Panc1 (cell line): Measurements from ENCODE around the gene STIP1. TPM values are rescaled to one million over a fixed set of nuclear protein-coding genes. Genes with fewer than 3 reads are reported as not detected.

Experiments
- ATAC-seq: fragments of 200-7000 bp; cut with Tn5 transposase; 2 replicates; pipeline ENCODE4 v1.9.1; 2020; ENCODE audit warnings: mild to moderate bottlenecking, moderate library complexity
- BruUV-seq: library from RNA; stranded (reverse); fragments of 400-500 nt; replicated peaks from 2 replicates; lab custom pipeline; 2021; lab: Mats Ljungman, UMichigan
- CTCF ChIA-PET: fragments of 300-600 bp; sonication (Branson Sonifier 250); formaldehyde crosslinking; loops from one replicate; lab custom pipeline; 2022; ENCODE audit warnings: antibody characterized with exemption; lab: Charles Lee
- POLR2A ChIA-PET: fragments of 300-600 bp; sonication (Branson Sonifier 250); formaldehyde crosslinking; loops from one replicate; lab custom pipeline; 2022; ENCODE audit warnings: antibody characterized with exemption; lab: Charles Lee
- DNase-seq: peaks from one replicate; pipeline ENCODE4 v3.0.0-alpha.2; 2010; ENCODE audit warnings: low read depth, low spot score
- H3K27ac ChIP-seq: 2 replicates; pipeline ENCODE4 v1.5.1; 2011; ENCODE audit warnings: mild to moderate bottlenecking, low read length, inconsistent platforms
- H3K27me3 ChIP-seq: fragments of 200-500 bp; sonication (Bioruptor generic); 2 replicates; pipeline ENCODE4 v1.6.0; 2014; ENCODE audit warnings: low read length, inconsistent platforms; ENCODE audit not compliant: control insufficient read depth, insufficient read depth
- H3K36me3 ChIP-seq: fragments of 200-500 bp; sonication (Bioruptor generic); 2 replicates; pipeline ENCODE4 v1.5.1; 2014; ENCODE audit warnings: inconsistent platforms, mild to moderate bottlenecking, low read length, moderate library complexity; ENCODE audit not compliant: control insufficient read depth, insufficient read depth
- H3K4me1 ChIP-seq: 2 replicates; pipeline ENCODE4 v1.5.1; 2011; ENCODE audit warnings: inconsistent platforms, mild to moderate bottlenecking, low read length, moderate library complexity; ENCODE audit not compliant: control insufficient read depth, insufficient read depth
- H3K4me3 ChIP-seq, 2 experiments: 2 replicates each; pipeline ENCODE4 v1.5.1; 2011 to 2012; ENCODE audit warnings: low read depth in 2 of 2, low read length in 2 of 2, mild to moderate bottlenecking in 2 of 2, inconsistent platforms in 1 of 2, moderate library complexity in 1 of 2
- H3K9me3 ChIP-seq: fragments of 200-500 bp; sonication (Bioruptor generic); 2 replicates; pipeline ENCODE4 v1.5.1; 2014; ENCODE audit warnings: low read depth, mild to moderate bottlenecking, inconsistent platforms, low read length, moderate library complexity; ENCODE audit not compliant: control insufficient read depth, insufficient read depth
- POLR2AphosphoS5 ChIP-seq: IDR thresholded peaks from 2 replicates; pipeline ENCODE4 v1.6.1; 2012; ENCODE audit warnings: mild to moderate bottlenecking, low read depth, low read length, moderate library complexity
- SIN3A ChIP-seq: IDR thresholded peaks from 2 replicates; pipeline ENCODE4 v1.6.1; 2012; ENCODE audit warnings: low read depth, mild to moderate bottlenecking, low read length, moderate library complexity, borderline replicate concordance; ENCODE audit not compliant: insufficient read depth
- TCF7L2 ChIP-seq: IDR thresholded peaks from 2 replicates; pipeline ENCODE4 v1.6.1; 2011; ENCODE audit warnings: mild to moderate bottlenecking, low read depth, low read length, inconsistent platforms
- in situ Hi-C: cut with HindIII; loops from 2 replicates; pipeline ENCODE4 v1.10.0; 2016; ENCODE audit warnings: low sequenced_read_pairs, low pct_unique_long_range_greater_than_20kb
- intact Hi-C: fragments of 100-400 bp; cut with micrococcal nuclease; formaldehyde crosslinking; loops from one replicate; pipeline ENCODE4 v1.10.0; 2022; ENCODE audit not compliant: unreplicated experiment
- total RNA-seq: library from RNA; stranded (reverse); gene quantifications from one replicate; pipeline ENCODE4 v1.2.1, GENCODE V29; 2021; ENCODE audit not compliant: unreplicated experiment
- TF ChIP-seq, protein P1 (sequence below): fragments of 450-650 bp; IDR thresholded peaks from 2 replicates; pipeline ENCODE4 v1.5.1; 2017; ENCODE audit warnings: mild to moderate bottlenecking
- TF ChIP-seq, protein P2 (sequence below), 2 experiments: IDR thresholded peaks; 2 replicates each; pipeline ENCODE4 v1.6.1; 2011 to 2012; ENCODE audit warnings: low read depth in 2 of 2, control low read depth in 1 of 2, low read length in 1 of 2, mild to moderate bottlenecking in 1 of 2, moderate library complexity in 1 of 2; ENCODE audit not compliant: insufficient read depth in 1 of 2

Gene STIP1
- total RNA-seq, 1 experiment from 2014 or later = 344 TPM

DNA sequence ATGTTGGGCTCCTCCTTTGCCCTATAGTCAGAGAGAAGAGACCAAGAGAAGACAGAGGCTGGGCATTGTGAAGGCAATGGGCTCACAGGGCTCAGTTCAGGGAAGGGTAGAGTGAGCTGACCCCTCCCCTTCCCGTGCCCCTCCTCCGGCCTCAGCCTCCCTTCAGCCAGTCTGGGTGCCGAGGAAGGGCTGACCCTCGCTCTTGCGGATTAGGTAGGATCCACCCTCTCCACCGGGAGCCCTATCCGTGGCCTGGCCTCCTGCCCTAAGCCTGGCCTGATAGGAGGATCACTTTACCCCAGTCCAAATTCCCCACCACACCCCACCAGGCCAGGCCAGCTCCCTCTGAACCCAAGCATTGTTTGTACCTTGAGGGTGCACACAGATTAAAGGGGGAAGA lies 62.6 kb downstream of the STIP1 start:
- Histone ChIP-seq H3K9me3 (no peaks in the 10 kb centered on the region), H3K4me3 (no peak overlapping the region), H3K36me3 (peaks cover 7% of the 10 kb centered on the region; the same call in 1 of the 2 replicates), H3K27me3 (no peaks in the 10 kb centered on the region), H3K27ac (peak overlapping the region; percentile 99), H3K4me1 (peaks cover 52% of the 10 kb centered on the region)
- no TSS peak for BruUV-seq
- TF ChIP-seq SIN3A = no peak
- TF ChIP-seq, protein P1, sequence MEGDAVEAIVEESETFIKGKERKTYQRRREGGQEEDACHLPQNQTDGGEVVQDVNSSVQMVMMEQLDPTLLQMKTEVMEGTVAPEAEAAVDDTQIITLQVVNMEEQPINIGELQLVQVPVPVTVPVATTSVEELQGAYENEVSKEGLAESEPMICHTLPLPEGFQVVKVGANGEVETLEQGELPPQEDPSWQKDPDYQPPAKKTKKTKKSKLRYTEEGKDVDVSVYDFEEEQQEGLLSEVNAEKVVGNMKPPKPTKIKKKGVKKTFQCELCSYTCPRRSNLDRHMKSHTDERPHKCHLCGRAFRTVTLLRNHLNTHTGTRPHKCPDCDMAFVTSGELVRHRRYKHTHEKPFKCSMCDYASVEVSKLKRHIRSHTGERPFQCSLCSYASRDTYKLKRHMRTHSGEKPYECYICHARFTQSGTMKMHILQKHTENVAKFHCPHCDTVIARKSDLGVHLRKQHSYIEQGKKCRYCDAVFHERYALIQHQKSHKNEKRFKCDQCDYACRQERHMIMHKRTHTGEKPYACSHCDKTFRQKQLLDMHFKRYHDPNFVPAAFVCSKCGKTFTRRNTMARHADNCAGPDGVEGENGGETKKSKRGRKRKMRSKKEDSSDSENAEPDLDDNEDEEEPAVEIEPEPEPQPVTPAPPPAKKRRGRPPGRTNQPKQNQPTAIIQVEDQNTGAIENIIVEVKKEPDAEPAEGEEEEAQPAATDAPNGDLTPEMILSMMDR = no peak
- TF ChIP-seq, protein P2, sequence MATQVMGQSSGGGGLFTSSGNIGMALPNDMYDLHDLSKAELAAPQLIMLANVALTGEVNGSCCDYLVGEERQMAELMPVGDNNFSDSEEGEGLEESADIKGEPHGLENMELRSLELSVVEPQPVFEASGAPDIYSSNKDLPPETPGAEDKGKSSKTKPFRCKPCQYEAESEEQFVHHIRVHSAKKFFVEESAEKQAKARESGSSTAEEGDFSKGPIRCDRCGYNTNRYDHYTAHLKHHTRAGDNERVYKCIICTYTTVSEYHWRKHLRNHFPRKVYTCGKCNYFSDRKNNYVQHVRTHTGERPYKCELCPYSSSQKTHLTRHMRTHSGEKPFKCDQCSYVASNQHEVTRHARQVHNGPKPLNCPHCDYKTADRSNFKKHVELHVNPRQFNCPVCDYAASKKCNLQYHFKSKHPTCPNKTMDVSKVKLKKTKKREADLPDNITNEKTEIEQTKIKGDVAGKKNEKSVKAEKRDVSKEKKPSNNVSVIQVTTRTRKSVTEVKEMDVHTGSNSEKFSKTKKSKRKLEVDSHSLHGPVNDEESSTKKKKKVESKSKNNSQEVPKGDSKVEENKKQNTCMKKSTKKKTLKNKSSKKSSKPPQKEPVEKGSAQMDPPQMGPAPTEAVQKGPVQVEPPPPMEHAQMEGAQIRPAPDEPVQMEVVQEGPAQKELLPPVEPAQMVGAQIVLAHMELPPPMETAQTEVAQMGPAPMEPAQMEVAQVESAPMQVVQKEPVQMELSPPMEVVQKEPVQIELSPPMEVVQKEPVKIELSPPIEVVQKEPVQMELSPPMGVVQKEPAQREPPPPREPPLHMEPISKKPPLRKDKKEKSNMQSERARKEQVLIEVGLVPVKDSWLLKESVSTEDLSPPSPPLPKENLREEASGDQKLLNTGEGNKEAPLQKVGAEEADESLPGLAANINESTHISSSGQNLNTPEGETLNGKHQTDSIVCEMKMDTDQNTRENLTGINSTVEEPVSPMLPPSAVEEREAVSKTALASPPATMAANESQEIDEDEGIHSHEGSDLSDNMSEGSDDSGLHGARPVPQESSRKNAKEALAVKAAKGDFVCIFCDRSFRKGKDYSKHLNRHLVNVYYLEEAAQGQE (IDR thresholded peaks at IDR 0.05; ENCODE audit: insufficient read depth in 1 of 2, low read depth in 2 of 2, low read length in 1 of 2) = no peak
- no peak for TF ChIP-seq POLR2AphosphoS5
- no peak for TF ChIP-seq TCF7L2
- in situ Hi-C loops (no loop called here), intact Hi-C loops (loop anchor here (10.0 kb wide), 1 partner anchor 56 kb away; the partner anchor contains the start of genes CATSPERZ and ESRRA)
- ChIA-PET CTCF (interaction anchor here (0.6 kb wide), 1 partner anchor 41 kb away, joined by 5 read pairs; no protein-coding TSS in a partner anchor), POLR2A (no interaction called here)
- DNase-seq = no peak
- no peak for ATAC-seq

DNA sequence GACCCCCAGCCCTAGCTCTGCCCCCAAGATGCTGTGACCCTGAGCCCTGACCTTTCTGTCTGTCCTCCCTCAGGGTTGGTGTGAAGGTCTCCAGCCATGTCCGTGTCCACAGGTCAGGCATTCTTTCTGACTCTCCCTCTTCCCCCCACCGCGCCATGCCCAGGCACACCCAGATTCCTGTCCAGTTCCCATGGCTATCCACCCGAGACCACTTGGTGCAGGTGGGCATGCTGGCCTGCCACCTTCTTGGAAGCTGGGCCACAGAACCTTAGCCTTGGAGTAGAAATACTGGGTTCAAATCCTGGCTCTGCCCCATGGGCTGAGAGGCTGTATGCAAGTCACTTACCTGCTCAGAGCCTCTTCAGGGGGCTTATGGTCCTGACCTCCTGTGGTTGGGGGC lies 63.1 kb downstream of the STIP1 start:
- Histone ChIP-seq H3K4me1 (peaks cover 50% of the 10 kb centered on the region), H3K27me3 (no peaks in the 10 kb centered on the region), H3K27ac (peak overlapping the region; percentile 99), H3K36me3 (peaks cover 7% of the 10 kb centered on the region; the same call in 1 of the 2 replicates), H3K9me3 (no peaks in the 10 kb centered on the region), H3K4me3 (no peak overlapping the region)
- no TSS peak for BruUV-seq
- TF ChIP-seq POLR2AphosphoS5 = no peak
- no peak for TF ChIP-seq SIN3A
- TF ChIP-seq, protein P1 = no peak
- TF ChIP-seq, protein P2 (IDR thresholded peaks at IDR 0.05; ENCODE audit: insufficient read depth in 1 of 2, low read depth in 2 of 2, low read length in 1 of 2) = no peak
- TF ChIP-seq TCF7L2 = no peak
- ChIA-PET POLR2A (interaction anchor here (0.6 kb wide), 1 partner anchor 44 kb away, joined by 4 read pairs; no protein-coding TSS in a partner anchor), CTCF (interaction anchor here (0.6 kb wide), 1 partner anchor 41 kb away, joined by 5 read pairs; no protein-coding TSS in a partner anchor)
- DNase-seq = no peak
- no peak for ATAC-seq
- intact Hi-C loops (loop anchor here (10.0 kb wide), 1 partner anchor 56 kb away; the partner anchor contains the start of genes CATSPERZ and ESRRA), in situ Hi-C loops (no loop called here)
